Thyroid gland (tissue), 4 donors: Measurements from ENCODE around the gene NFYC. TPM values are rescaled to one million over a fixed set of nuclear protein-coding genes. Genes with fewer than 3 reads are reported as not detected.

Experiments
- DNase-seq, 2 donors: peaks; one replicate each; pipeline ENCODE4 v3.0.0-alpha.2; 2019
- H3K27ac ChIP-seq, 3 donors: fragments of 200-600 bp; sonication (generic); 1 replicate in 2 of 3; 2 replicates in 1 of 3; pipeline ENCODE4 v1.5.1; 2016 to 2019; ENCODE audit warnings: mild to moderate bottlenecking in 1 of 3, moderate library complexity in 1 of 3
- H3K27me3 ChIP-seq: fragments of 200-600 bp; sonication (generic); one replicate; pipeline ENCODE4 v1.5.1; 2019
- H3K36me3 ChIP-seq, 2 donors: fragments of 200-600 bp; sonication (generic); one replicate each; pipeline ENCODE4 v1.5.1; 2016 to 2019
- H3K4me1 ChIP-seq, 2 donors: fragments of 200-600 bp; sonication (generic); one replicate each; pipeline ENCODE4 v1.5.1; 2017 to 2019
- H3K4me3 ChIP-seq, 3 donors: fragments of 200-600 bp; sonication (generic); replicated peaks in 1 of 3; 1 replicate in 2 of 3; 2 replicates in 1 of 3; pipeline ENCODE4 v1.5.1; 2016; ENCODE audit warnings: mild to moderate bottlenecking in 1 of 3
- H3K9me3 ChIP-seq: fragments of 200-600 bp; sonication (generic); one replicate; pipeline ENCODE4 v1.5.1; 2017
- CTCF ChIP-seq, 6 experiments: fragments of 200-600 bp in 3 of 6; fragments of 450-650 bp in 3 of 6; sonication (generic) in 3 of 6; IDR thresholded peaks; one replicate each; pipeline ENCODE4 v1.5.1; 2016 to 2019; ENCODE audit warnings: antibody characterized with exemption in 6 of 6, mild to moderate bottlenecking in 2 of 6, inconsistent platforms in 1 of 6, moderate library complexity in 1 of 6
- POLR2A ChIP-seq, 2 donors: fragments of 450-650 bp; IDR thresholded peaks; one replicate each; pipeline ENCODE4 v1.6.1; 2017; ENCODE audit warnings: antibody characterized with exemption in 2 of 2, mild to moderate bottlenecking in 2 of 2, moderate library complexity in 1 of 2
- WGBS, 2 donors: methylation state at CpG; one replicate each; pipeline ENCODE4 v1.1.5; 2017; 5-methylcytosine and 5-hydroxymethylcytosine counted together
- intact Hi-C: fragments of 100-400 bp; cut with DNase I; formaldehyde crosslinking; loops from one replicate; pipeline ENCODE4 v1.15.1; 2023
- total RNA-seq, 4 donors: library from RNA; depleted of rRNA; stranded (reverse); fragments of >200 nt; gene quantifications; one replicate each; pipeline ENCODE4 v1.2.3, GENCODE V29; 2016

The NFYC gene
- total RNA-seq, 4 donors from 2014 or later: 70.5 to 175 (median 96.7) TPM

GRCh38 chr1:40762144-40762923, 70.8 kb downstream of the NFYC start:
- no peak overlapping the region for H3K27ac ChIP-seq

GRCh38 chr1:40763742-40764532, 72.4 kb downstream of the NFYC start:
- DNase-seq: no peak
- Histone ChIP-seq H3K9me3 (no peaks in the 10 kb centered on the region), H3K27ac (no peak overlapping the region), H3K27me3 (no peaks in the 10 kb centered on the region), H3K4me1 (no peaks in the 10 kb centered on the region), H3K36me3 (peaks cover 34 to 80% of the 10 kb centered on the region in 2 donors), H3K4me3 (no peak overlapping the region)
- WGBS, 2 donors: 83 to 87% methylated on average over 9 of the region's 9 CpGs
- intact Hi-C loops: no loop called here
- no peak for TF ChIP-seq CTCF (IDR thresholded peaks at IDR 0.05)
- TF ChIP-seq POLR2A (IDR thresholded peaks at IDR 0.05): no peak

More at GRCh38 chr1:40762144-40762923, 70.8 kb downstream of the NFYC start:
- no peak for DNase-seq
- Histone ChIP-seq H3K36me3 (peaks cover 46 to 81% of the 10 kb centered on the region in 2 donors), H3K9me3 (no peaks in the 10 kb centered on the region), H3K4me3 (no peak overlapping the region), H3K27me3 (no peaks in the 10 kb centered on the region), H3K4me1 (no peaks in the 10 kb centered on the region)
- TF ChIP-seq POLR2A (IDR thresholded peaks at IDR 0.05) (no peak), CTCF (IDR thresholded peaks at IDR 0.05) (no peak)
- intact Hi-C loops: no loop called here
- 86 to 87% methylated on average over 7 of the region's 7 CpGs for WGBS, 2 donors

- no peak for DNase-seq
- Histone ChIP-seq H3K4me3 (no peak overlapping the region), H3K9me3 (no peaks in the 10 kb centered on the region), H3K27ac (no peak overlapping the region), H3K27me3 (no peaks in the 10 kb centered on the region), H3K4me1 (no peaks in the 10 kb centered on the region), H3K36me3 (peaks cover 33 to 84% of the 10 kb centered on the region in 2 donors)
- 49 to 53% methylated on average over 2 of the region's 2 CpGs for WGBS, 2 donors
- TF ChIP-seq CTCF (IDR thresholded peaks at IDR 0.05) (no peak), POLR2A (IDR thresholded peaks at IDR 0.05) (no peak)
- intact Hi-C loops: no loop called here
Measured at GRCh38 chr1:40764981-40765380, 73.5 kb downstream of the NFYC start.

GRCh38 chr1:40766017-40766416, 74.5 kb downstream of the NFYC start:
- 96 to 100% methylated on average over 2 of the region's 2 CpGs for WGBS, 2 donors
- H3K36me3 ChIP-seq: peaks cover 40 to 84% of the 10 kb centered on the region in 2 donors
- TF ChIP-seq CTCF (IDR thresholded peaks at IDR 0.05) (no peak), POLR2A (IDR thresholded peaks at IDR 0.05) (no peak)
- H3K4me1 ChIP-seq: no peaks in the 10 kb centered on the region
- DNase-seq: no peak
- intact Hi-C loops: no loop called here
- H3K27ac ChIP-seq: no peak overlapping the region
- H3K4me3 ChIP-seq: no peak overlapping the region
- H3K27me3 ChIP-seq: no peaks in the 10 kb centered on the region
- no peaks in the 10 kb centered on the region for H3K9me3 ChIP-seq

GRCh38 chr1:40766560-40766959, 75.1 kb downstream of the NFYC start:
- Histone ChIP-seq H3K4me1 (no peaks in the 10 kb centered on the region), H3K36me3 (peaks cover 40 to 87% of the 10 kb centered on the region in 2 donors), H3K27ac (no peak overlapping the region), H3K4me3 (no peak overlapping the region), H3K27me3 (no peaks in the 10 kb centered on the region), H3K9me3 (no peaks in the 10 kb centered on the region)
- DNase-seq: no peak
- WGBS, 2 donors: 93 to 100% methylated on average over 2 to 4 of the region's 4 CpGs
- intact Hi-C loops: no loop called here
- no peak for TF ChIP-seq POLR2A (IDR thresholded peaks at IDR 0.05)
- TF ChIP-seq CTCF (IDR thresholded peaks at IDR 0.05): no peak
